Mesenteric fat pad (tissue), 1 donor: ENCODE results near the gene PIK3R4. TPM values are rescaled to one million over a fixed set of nuclear protein-coding genes. Genes with fewer than 3 reads are reported as not detected.

Experiments
- DNase-seq: peaks from one replicate; pipeline ENCODE4 v3.0.0-alpha.2; 2020; ENCODE audit warnings: low spot score
- total RNA-seq: library from RNA; stranded (reverse); fragmentation: NEBNext Ultra II Directional; extraction: Animal tissue kit (Norgen Biotek cat#: 25700); gene quantifications from one replicate; pipeline ENCODE4 v1.2.1, GENCODE V29; 2021
- donor health status: DM: yes; HTN: yes; CAD: no.

PIK3R4 gene
- total RNA-seq, 1 donor from 2014 or later: 22.8 TPM

- DNase-seq: no peak
Observed at GRCh38 chr3:130692455-130692854, 54.2 kb downstream of the PIK3R4 start.

GRCh38 chr3:130688697-130689470, 57.7 kb downstream of the PIK3R4 start:
- DNase-seq: no peak

GRCh38 chr3:130688015-130688688, 58.5 kb downstream of the PIK3R4 start:
- no peak for DNase-seq

- no peak for DNase-seq
Observed at GRCh38 chr3:130687327-130687726, 59.3 kb downstream of the PIK3R4 start.

GRCh38 chr3:130686833-130687232, 59.8 kb downstream of the PIK3R4 start:
- no peak for DNase-seq

GRCh38 chr3:130682131-130682530, 64.5 kb downstream of the PIK3R4 start:
- no peak for DNase-seq

- no peak for DNase-seq
Observed at GRCh38 chr3:130679218-130679617, 67.4 kb downstream of the PIK3R4 start.

GRCh38 chr3:130677343-130677742, 69.3 kb downstream of the PIK3R4 start:
- no peak for DNase-seq

- no peak for DNase-seq
Observed at GRCh38 chr3:130671545-130672312, 74.9 kb downstream of the PIK3R4 start.

- DNase-seq: no peak
Observed at GRCh38 chr3:130669740-130670139, 76.9 kb downstream of the PIK3R4 start.

- DNase-seq: no peak
Observed at GRCh38 chr3:130663092-130663491, 83.5 kb downstream of the PIK3R4 start.

GRCh38 chr3:130662501-130662996, 84.1 kb downstream of the PIK3R4 start:
- no peak for DNase-seq

- no peak for DNase-seq
Observed at GRCh38 chr3:130661140-130661891, 85.3 kb downstream of the PIK3R4 start.

- no peak for DNase-seq
Observed at GRCh38 chr3:130659911-130660310, 86.7 kb downstream of the PIK3R4 start.

GRCh38 chr3:130658678-130659077, 88.0 kb downstream of the PIK3R4 start:
- DNase-seq: no peak

GRCh38 chr3:130656627-130657026, 90.0 kb downstream of the PIK3R4 start:
- DNase-seq: no peak

- DNase-seq: no peak
Observed at GRCh38 chr3:130654921-130655320, 91.7 kb downstream of the PIK3R4 start.

- DNase-seq: no peak
Observed at GRCh38 chr3:130654091-130654490, 92.5 kb downstream of the PIK3R4 start.

- no peak for DNase-seq
Observed at GRCh38 chr3:130649061-130649654, 97.5 kb downstream of the PIK3R4 start.

- no peak for DNase-seq
Observed at GRCh38 chr3:130648293-130648692, 98.3 kb downstream of the PIK3R4 start.

GRCh38 chr3:130645261-130645660, 101.4 kb downstream of the PIK3R4 start:
- no peak for DNase-seq
